NCI-H146 (cell line): ENCODE data around the gene PCID2.
"Not testable (repeated sequence)": the region's sequence is repeated elsewhere in the genome, so short reads cannot be mapped to it uniquely, and the experiment has no call there.

Experiments
- DNase-seq: peaks from one replicate; lab custom pipeline; 2025; lab: John Stamatoyannopoulos, UW

Gene PCID2

DNA sequence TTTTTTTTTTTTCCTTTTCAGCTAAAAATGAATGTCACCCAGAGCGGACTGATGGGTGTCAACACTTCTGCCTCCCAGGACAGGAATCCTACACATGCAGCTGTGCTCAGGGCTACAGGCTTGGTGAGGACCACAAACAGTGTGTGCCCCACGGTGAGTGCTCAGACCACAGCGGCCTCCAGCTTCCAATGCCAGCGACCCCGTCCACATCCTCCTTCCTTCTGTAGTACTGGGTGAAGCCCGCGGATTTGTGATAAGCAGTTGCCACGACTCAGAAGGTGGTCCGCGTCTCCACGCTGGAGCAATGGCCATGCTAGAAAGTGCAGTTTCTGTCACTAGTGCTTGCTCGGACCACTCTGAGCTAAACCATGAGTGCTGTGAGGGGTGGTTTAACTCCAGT, 44.0 kb downstream of the PCID2 start:
- DNase-seq, result no peak

DNA sequence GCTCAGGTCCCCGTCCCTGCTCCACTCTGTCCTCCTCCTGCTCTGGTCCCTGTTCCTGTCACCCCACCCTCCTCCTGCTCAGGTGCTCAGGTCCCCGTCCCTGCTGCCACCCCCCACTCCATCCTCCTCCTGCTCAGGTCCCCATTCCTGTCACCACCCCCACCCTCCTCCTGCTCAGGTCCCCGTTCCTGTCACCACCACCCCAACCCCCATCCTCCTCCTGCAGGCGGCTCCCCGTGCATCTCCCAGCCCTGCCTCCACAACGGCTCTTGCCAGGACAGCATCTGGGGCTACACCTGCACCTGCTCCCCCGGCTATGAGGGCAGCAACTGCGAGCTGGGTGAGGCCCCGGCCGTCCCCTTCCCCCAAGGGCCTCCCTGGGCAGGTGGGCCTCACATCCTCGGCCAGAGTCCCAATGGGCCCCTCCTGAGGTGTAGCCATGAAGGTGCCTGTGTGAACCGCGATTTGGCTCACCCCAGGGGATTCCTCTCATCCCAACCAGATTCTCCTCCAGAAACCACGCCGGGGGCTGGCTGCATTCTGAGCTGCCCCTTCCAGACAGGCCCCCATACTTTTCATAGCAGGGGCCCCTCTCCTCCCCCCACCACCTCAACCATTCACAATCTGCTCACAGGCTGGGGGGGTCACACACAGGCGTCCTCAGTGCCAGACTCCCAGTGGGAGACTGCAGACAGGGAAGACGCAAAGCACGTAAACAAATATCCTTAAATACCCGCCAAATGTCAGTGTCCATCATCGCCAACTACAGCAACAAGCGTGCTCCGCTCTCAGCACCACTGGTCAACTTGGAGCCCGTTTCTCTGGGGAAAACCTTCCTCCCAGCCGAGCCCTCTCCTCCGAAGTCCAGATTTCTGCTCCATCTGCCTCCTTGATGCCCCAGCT, 45.4 kb downstream of the PCID2 start:
- peak; percentile 42 for DNase-seq

DNA sequence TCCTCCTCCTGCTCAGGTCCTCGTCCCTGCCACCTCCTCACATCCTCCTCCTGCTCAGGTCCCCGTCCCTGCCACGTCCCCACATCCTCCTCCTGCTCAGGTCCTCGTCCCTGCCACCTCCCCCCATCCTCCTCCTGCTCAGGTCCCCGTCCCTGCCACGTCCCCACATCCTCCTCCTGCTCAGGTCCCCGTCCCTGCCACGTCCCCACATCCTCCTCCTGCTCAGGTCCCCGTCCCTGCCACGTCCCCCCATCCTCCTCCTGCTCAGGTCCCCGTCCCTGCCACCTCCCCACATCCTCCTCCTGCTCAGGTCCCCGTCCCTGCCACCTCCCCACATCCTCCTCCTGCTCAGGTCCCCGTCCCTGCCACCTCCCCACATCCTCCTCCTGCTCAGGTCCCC, 46.5 kb downstream of the PCID2 start:
- not testable (repeated sequence) for DNase-seq

GRCh38 chr13:113161433-113161832, 47.0 kb downstream of the PCID2 start:
- peak; percentile 40 for DNase-seq

GRCh38 chr13:113160983-113161382, 47.5 kb downstream of the PCID2 start:
- no peak for DNase-seq

DNA sequence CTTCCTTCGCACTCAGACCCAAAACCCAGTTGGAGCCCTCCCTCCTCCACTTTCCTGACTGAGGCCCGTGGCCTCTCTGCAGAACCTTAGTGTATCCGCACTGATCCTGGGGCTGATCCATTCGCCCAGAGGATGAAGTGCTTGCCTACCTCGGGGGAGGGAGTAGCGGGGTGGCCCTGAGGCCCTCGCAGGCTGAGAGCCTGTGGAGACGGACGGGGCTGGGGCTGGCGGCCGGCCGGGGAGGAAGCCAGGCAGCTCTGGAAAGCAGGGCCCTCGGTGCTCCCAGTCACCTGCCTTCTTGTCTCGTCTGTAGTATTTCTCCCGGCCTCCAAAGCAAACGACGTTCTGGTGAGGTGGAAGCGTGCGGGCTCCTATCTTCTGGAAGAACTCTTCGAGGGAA, 48.8 kb downstream of the PCID2 start:
- DNase-seq, result no peak

DNA sequence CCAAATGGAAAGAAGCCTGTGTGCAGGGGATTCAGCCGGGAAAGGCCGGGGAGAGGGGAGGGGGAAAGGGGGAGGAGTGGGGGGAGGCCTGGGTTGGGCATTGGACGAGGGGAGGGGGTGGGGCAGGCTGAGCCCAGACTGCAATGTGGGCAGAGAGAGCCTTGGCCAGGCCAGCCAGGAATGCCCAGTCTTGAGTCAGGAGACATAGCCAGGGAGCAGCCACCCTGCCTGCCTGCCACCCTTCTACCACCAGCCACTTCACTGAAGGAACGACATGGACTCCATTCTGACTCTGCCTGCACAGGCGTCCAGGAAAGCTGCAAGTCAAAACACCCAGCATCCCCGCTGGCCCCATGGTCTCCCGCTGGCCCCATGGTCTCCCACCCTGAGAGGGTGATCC, 49.5 kb downstream of the PCID2 start:
- DNase-seq, result no peak

GRCh38 chr13:113157929-113158747, 50.3 kb downstream of the PCID2 start, which contains the start of gene PROZ:
TSS of gene PROZ (plus strand) at chr13:113158648. CDS start at chr13:113158661, 13 bp downstream.
- DNase-seq, result no peak

DNA sequence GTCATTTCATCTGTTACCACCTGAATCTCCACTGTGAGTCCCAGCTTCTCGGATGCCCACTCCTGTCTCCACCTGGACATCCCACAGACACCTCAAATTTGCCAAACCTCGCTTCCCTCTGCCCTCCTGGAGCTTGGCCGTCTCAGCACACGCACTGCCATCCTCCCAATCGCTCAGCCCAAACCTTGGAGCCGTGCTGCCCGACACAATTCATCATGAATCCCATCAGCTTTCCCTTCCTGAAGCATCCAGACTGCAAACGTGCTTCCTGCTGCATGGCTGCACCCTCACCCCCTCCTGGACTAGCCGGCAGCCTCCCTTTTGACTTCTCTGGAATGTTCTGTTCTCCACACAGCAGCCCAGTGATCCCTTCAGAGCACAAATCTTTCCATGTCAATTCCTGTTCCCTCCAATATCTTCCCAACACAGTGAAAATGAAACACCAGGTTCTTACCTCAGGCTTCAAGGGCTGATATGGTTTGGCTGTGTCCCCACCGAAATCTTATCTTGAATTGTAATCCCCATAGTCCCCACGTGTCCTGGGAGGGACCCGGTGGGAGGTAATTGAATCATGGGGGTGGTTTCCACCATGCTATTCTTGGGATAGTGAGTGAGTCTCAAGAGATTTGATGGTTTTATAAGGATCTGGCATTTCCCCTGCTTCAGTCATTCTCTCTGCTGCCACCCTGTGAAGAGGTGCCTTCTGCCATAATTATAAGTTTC, 51.1 kb downstream of the PCID2 start:
- no peak for DNase-seq

- no peak for DNase-seq
Measured at GRCh38 chr13:113155982-113156655, 52.4 kb downstream of the PCID2 start.

DNA sequence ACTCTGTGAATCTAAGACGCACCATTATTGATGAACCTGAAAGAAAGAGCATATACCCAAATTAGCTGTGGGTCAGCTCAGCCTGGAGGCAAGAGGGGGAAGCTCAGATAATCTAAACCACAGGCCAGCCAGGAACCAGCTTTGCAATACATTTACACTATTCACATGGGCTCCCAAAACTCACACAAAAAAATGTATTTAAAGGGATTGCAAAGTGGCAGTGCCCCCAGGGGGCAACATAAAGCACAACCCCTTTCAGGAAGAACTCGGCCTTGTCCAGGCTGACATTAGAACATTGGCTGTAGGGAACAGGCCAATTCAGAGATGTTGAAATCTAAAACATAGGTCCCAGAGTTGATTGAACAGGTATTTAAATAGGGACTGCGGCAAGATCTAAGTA, 53.3 kb downstream of the PCID2 start:
- no peak for DNase-seq

DNA sequence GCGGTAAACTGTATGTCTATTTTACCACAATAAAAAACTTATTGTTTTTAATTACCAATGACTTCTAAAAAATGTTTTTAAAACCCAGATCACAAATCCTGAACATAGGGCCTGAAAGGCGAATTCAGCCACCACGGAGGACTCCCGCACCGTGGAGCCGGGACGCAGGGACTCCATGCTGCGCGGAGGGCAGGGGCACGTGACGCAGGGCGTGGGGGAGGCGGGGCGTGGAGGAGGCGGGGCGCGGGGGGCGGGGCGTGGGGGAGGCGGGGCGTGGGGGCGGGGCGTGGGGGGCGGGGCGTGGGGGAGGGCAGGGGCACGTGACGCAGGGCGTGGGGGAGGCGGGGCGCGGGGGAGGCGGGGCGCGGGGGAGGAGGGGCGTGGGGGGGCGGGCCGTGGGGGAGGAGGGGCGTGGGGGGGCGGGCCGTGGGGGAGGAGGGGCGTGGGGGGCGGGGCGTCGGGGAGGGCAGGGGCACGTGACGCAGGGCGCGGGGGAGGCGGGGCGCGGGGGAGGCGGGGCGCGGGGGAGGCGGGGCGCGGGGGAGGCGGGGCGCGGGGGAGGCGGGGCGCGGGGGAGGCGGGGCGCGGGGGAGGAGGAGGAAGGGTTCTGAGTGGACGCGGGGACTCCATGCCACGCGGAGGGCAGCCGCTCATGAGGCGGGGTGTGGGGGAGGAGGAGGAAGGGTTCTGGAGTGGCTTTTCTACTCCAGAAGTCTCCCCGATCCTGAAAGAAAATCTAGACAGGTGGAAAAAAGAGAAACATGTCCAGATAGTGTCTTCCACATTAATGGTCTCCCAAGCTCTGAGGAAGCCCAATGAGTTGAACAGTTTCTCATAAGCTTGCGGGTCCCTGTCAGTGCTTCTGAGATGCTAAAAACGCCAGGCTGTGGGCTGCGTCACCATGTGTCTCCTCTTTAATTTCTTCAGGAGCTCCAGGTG, 54.4 kb downstream of the PCID2 start:
- peak; percentile 80 for DNase-seq

- DNase-seq, result peak; percentile 65
Measured at GRCh38 chr13:113152984-113153809, 55.3 kb downstream of the PCID2 start.

- no peak for DNase-seq
Measured at GRCh38 chr13:113152691-113152983, 55.8 kb downstream of the PCID2 start.

- peak; percentile 15 for DNase-seq
Measured at GRCh38 chr13:113151745-113152690, 56.5 kb downstream of the PCID2 start.

GRCh38 chr13:113150550-113151365, 57.7 kb downstream of the PCID2 start:
- no peak for DNase-seq

DNA sequence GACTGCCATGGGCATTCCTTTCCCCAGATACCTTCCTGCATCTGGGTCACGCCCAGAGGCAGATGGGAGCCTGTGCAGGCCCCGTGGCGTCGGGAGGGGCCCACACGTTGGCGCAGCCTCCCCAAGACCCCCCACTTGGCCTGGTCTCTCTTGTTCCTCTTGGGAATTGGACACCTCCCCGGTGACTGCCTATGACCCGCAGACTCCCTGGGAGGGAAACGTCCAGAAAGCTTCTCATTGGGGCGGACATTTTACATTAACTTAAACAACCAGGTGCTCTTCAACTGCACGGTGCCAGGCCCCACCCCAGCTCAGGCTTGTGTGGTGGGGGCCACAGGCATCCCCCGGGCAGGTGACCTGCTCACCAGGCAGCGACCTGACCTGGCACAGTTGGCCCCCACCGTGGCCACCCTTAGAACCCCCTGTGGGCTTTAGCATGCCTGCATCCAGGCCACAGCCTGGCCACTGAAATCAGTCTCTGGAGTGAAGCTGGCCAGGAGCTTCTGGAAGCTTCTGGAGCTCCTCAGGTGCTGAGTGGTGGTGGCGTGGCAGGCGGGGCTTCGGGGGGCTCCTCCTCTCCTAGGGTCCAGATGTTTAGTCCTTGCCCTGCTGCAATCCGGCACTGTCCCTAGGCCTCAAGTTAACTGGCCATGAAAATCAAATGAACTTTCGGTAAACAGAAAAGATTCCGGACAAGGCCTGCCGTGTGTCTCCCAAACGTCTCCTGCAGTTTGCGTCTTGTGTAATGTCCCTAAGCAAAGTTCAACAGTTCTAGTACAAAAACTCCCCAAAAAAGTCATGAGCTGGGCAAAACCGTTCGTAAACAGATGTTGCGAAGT, 58.5 kb downstream of the PCID2 start:
- no peak for DNase-seq
